Astrocyte (in vitro differentiated cells and primary cell): ENCODE data around the gene PPM1L. TPM values are rescaled to one million over a fixed set of nuclear protein-coding genes. Genes with fewer than 3 reads are reported as not detected.

ENCODE experiments used
- DNase-seq: peaks from one replicate; pipeline ENCODE4 v3.0.0-alpha.2; 2010; ENCODE audit warnings: low read depth
- FAIRE-seq: peaks from 2 replicates; lab custom pipeline; 2011; peaks lifted over from hg19 to GRCh38; lab: Jason Lieb, UNC
- H2AFZ ChIP-seq: 2 replicates; pipeline ENCODE4 v1.6.0; 2012; ENCODE audit warnings: low read depth, low read length, inconsistent platforms
- H3K27ac ChIP-seq: 2 replicates; pipeline ENCODE4 v1.5.1; 2011; ENCODE audit warnings: low read depth, low read length, inconsistent platforms
- H3K27me3 ChIP-seq: 2 replicates; pipeline ENCODE4 v1.6.0; 2011; ENCODE audit warnings: low read length, inconsistent platforms; ENCODE audit not compliant: insufficient read depth
- H3K36me3 ChIP-seq: 2 replicates; pipeline ENCODE4 v1.5.1; 2011; ENCODE audit warnings: low read length, inconsistent platforms; ENCODE audit not compliant: insufficient read depth
- H3K4me1 ChIP-seq: 2 replicates; pipeline ENCODE4 v1.5.1; 2011; ENCODE audit warnings: low read length, inconsistent platforms; ENCODE audit not compliant: insufficient read depth
- H3K4me2 ChIP-seq: 2 replicates; pipeline ENCODE4 v1.6.0; 2012; ENCODE audit warnings: low read length, inconsistent platforms
- H3K4me3 ChIP-seq: 2 replicates; pipeline ENCODE4 v1.5.1; 2011; ENCODE audit warnings: low read depth, mild to moderate bottlenecking, low read length, inconsistent platforms; ENCODE audit not compliant: insufficient read depth
- H3K79me2 ChIP-seq: 2 replicates; pipeline ENCODE4 v1.6.0; 2012; ENCODE audit warnings: mild to moderate bottlenecking, low read length, inconsistent platforms; ENCODE audit not compliant: insufficient read depth
- H3K9ac ChIP-seq: 2 replicates; pipeline ENCODE4 v1.6.0; 2012; ENCODE audit warnings: mild to moderate bottlenecking, low read length, inconsistent platforms
- H3K9me3 ChIP-seq: 2 replicates; pipeline ENCODE4 v1.5.1; 2012; ENCODE audit warnings: low read depth, mild to moderate bottlenecking, low read length, inconsistent platforms; ENCODE audit not compliant: insufficient read depth
- H4K20me1 ChIP-seq: 2 replicates; pipeline ENCODE4 v1.6.0; 2012; ENCODE audit warnings: low read length, inconsistent platforms; ENCODE audit not compliant: insufficient read depth
- H3K27ac Mint-ChIP-seq: one replicate; pipeline ENCODE4 v1.8.0; 2021; ENCODE audit warnings: mild to moderate bottlenecking, mixed read lengths; ENCODE audit not compliant: unreplicated experiment
- H3K27me3 Mint-ChIP-seq: one replicate; pipeline ENCODE4 v1.8.0; 2021; ENCODE audit warnings: low read depth, mixed read lengths; ENCODE audit not compliant: unreplicated experiment
- H3K36me3 Mint-ChIP-seq: one replicate; pipeline ENCODE4 v1.8.0; 2021; ENCODE audit warnings: low read depth, mixed read lengths; ENCODE audit not compliant: unreplicated experiment
- H3K4me1 Mint-ChIP-seq: one replicate; pipeline ENCODE4 v1.8.0; 2021; ENCODE audit warnings: low read depth, mixed read lengths; ENCODE audit not compliant: unreplicated experiment
- H3K4me3 Mint-ChIP-seq: one replicate; pipeline ENCODE4 v1.8.0; 2021; ENCODE audit warnings: mild to moderate bottlenecking, moderate library complexity, mixed read lengths; ENCODE audit not compliant: unreplicated experiment
- H3K9me3 Mint-ChIP-seq: one replicate; pipeline ENCODE4 v1.8.0; 2021; ENCODE audit warnings: mild to moderate bottlenecking, mixed read lengths; ENCODE audit not compliant: unreplicated experiment
- CTCF ChIP-seq: IDR thresholded peaks from 2 replicates; pipeline ENCODE4 v1.5.1; 2011; ENCODE audit warnings: low read depth, mild to moderate bottlenecking, inconsistent platforms, low read length, moderate library complexity; ENCODE audit not compliant: insufficient read depth
- EZH2 ChIP-seq: IDR thresholded peaks from 2 replicates; pipeline ENCODE4 v1.6.1; 2012; ENCODE audit warnings: mild to moderate bottlenecking, low read length, inconsistent platforms; ENCODE audit not compliant: insufficient read depth
- total RNA-seq: library from RNA; stranded (reverse); gene quantifications from 2 replicates; pipeline ENCODE4 v1.2.1, GENCODE V29; 2021

Gene PPM1L
- total RNA-seq, 1 donor from 2014 or later: 6.3 TPM

GRCh38 chr3:160837394-160837980 lies 81.5 kb downstream of the PPM1L start:
- no peak overlapping the region for H3K4me2 ChIP-seq
- no peak overlapping the region for H3K27ac ChIP-seq
- H3K27me3 ChIP-seq: no peaks in the 10 kb centered on the region
- no peaks in the 10 kb centered on the region for H3K27me3 Mint-ChIP-seq
- H2AFZ ChIP-seq: no peak overlapping the region
- H3K4me1 ChIP-seq: no peaks in the 10 kb centered on the region
- peaks cover 11% of the 10 kb centered on the region for H3K4me1 Mint-ChIP-seq
- TF ChIP-seq CTCF (no peak), EZH2 (no peak)
- H3K9ac ChIP-seq: no peak overlapping the region
- no peak overlapping the region for H3K4me3 Mint-ChIP-seq
- no peak overlapping the region for H3K4me3 ChIP-seq
- H3K36me3 ChIP-seq: no peaks in the 10 kb centered on the region
- no peak for FAIRE-seq
- H3K79me2 ChIP-seq: no peaks in the 10 kb centered on the region
- H3K9me3 ChIP-seq: no peaks in the 10 kb centered on the region
- no peak for DNase-seq
- H4K20me1 ChIP-seq: no peaks in the 10 kb centered on the region
- H3K9me3 Mint-ChIP-seq: peaks cover 4% of the 10 kb centered on the region
- H3K27ac Mint-ChIP-seq: peak overlapping the region; percentile 64
- no peaks in the 10 kb centered on the region for H3K36me3 Mint-ChIP-seq

GRCh38 chr3:160840590-160840989 lies 84.6 kb downstream of the PPM1L start:
- no peak overlapping the region for H3K4me3 ChIP-seq
- no peak for FAIRE-seq
- H3K4me1 Mint-ChIP-seq: peaks cover 11% of the 10 kb centered on the region

More at GRCh38 chr3:160840590-160840989, 84.6 kb downstream of the PPM1L start:
- Mint-ChIP-seq H3K36me3 (no peaks in the 10 kb centered on the region), H3K27me3 (no peaks in the 10 kb centered on the region), H3K27ac (no peak overlapping the region), H3K4me3 (no peak overlapping the region), H3K9me3 (peaks cover 4% of the 10 kb centered on the region)
- TF ChIP-seq CTCF (no peak), EZH2 (no peak)
- no peak for DNase-seq
- Histone ChIP-seq H4K20me1 (no peaks in the 10 kb centered on the region), H3K27me3 (no peaks in the 10 kb centered on the region), H3K9me3 (no peaks in the 10 kb centered on the region), H3K4me2 (no peak overlapping the region), H3K27ac (no peak overlapping the region), H3K9ac (no peak overlapping the region), H3K79me2 (no peaks in the 10 kb centered on the region), H3K36me3 (no peaks in the 10 kb centered on the region), H2AFZ (no peak overlapping the region), H3K4me1 (no peaks in the 10 kb centered on the region)
